HG03442 (cell line): ENCODE data around the gene LYPD8.

Source experiments
- ATAC-seq: cut with Tn5 transposase; IDR thresholded peaks from one replicate; pipeline ENCODE4 v1.9.1; 2021; ENCODE audit warnings: mild to moderate bottlenecking, moderate library complexity; ENCODE audit not compliant: unreplicated experiment

The LYPD8 gene

GRCh38 chr1:248703674-248704073, 51.9 kb downstream of the LYPD8 start:
- ATAC-seq = no peak

- ATAC-seq = peak; percentile 35
Observed at GRCh38 chr1:248702714-248703113, 52.8 kb downstream of the LYPD8 start, which contains the start of gene OR14I1. Gene OR14I1, minus strand, starts transcription at chr1:248702766.

- no peak for ATAC-seq
Observed at GRCh38 chr1:248699099-248699498, 56.5 kb downstream of the LYPD8 start.

GRCh38 chr1:248697907-248698306, 57.7 kb downstream of the LYPD8 start:
- ATAC-seq = no peak

- no peak for ATAC-seq
Observed at GRCh38 chr1:248696774-248697173, 58.8 kb downstream of the LYPD8 start.

GRCh38 chr1:248696261-248696660, 59.3 kb downstream of the LYPD8 start:
- no peak for ATAC-seq

GRCh38 chr1:248695451-248696132, 60.0 kb downstream of the LYPD8 start:
- ATAC-seq = no peak

- ATAC-seq = no peak
Observed at GRCh38 chr1:248691567-248692155, 63.9 kb downstream of the LYPD8 start.
